IPS-11a (cell line): ENCODE measurements around the gene JARID2.
"Not testable (repeated sequence)": the region's sequence is repeated elsewhere in the genome, so short reads cannot be mapped to it uniquely, and the experiment has no call there.

Experiments
- H3K4me3 ChIP-seq: one replicate; pipeline ENCODE4 v1.5.1; 2013; ENCODE audit warnings: low read depth, low read length, control low read depth

Gene JARID2

GRCh38 chr6:15413466-15414234, 167.8 kb downstream of the JARID2 start:
- no peak overlapping the region for H3K4me3 ChIP-seq

GRCh38 chr6:15414235-15414612, 168.4 kb downstream of the JARID2 start:
- no peak overlapping the region for H3K4me3 ChIP-seq

- H3K4me3 ChIP-seq, result not testable (repeated sequence)
Measured at GRCh38 chr6:15415622-15416021, 169.8 kb downstream of the JARID2 start.

- H3K4me3 ChIP-seq, result no peak overlapping the region
Measured at GRCh38 chr6:15416932-15417509, 171.2 kb downstream of the JARID2 start.

- H3K4me3 ChIP-seq, result no peak overlapping the region
Measured at GRCh38 chr6:15417811-15418210, 171.9 kb downstream of the JARID2 start.

DNA sequence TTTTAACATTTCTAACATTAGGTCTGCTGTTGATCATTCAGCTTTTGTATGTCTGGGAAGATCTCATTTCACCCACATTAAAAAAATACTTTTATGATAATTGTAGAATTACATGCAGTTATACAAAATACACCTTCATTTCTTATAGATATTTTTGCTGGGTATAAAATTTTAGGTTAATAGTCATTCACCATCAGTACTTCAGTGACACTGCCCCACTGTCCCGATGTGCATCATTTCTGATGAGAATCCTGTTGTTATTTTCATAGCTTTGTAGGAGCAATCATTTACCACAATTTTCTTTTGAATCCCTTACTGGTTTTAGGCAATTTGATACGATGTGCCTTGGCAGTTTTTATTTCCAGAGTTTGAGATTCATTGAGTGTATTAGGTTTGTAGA, 173.6 kb downstream of the JARID2 start:
- no peak overlapping the region for H3K4me3 ChIP-seq

GRCh38 chr6:15420959-15421438, 175.1 kb downstream of the JARID2 start:
- no peak overlapping the region for H3K4me3 ChIP-seq

DNA sequence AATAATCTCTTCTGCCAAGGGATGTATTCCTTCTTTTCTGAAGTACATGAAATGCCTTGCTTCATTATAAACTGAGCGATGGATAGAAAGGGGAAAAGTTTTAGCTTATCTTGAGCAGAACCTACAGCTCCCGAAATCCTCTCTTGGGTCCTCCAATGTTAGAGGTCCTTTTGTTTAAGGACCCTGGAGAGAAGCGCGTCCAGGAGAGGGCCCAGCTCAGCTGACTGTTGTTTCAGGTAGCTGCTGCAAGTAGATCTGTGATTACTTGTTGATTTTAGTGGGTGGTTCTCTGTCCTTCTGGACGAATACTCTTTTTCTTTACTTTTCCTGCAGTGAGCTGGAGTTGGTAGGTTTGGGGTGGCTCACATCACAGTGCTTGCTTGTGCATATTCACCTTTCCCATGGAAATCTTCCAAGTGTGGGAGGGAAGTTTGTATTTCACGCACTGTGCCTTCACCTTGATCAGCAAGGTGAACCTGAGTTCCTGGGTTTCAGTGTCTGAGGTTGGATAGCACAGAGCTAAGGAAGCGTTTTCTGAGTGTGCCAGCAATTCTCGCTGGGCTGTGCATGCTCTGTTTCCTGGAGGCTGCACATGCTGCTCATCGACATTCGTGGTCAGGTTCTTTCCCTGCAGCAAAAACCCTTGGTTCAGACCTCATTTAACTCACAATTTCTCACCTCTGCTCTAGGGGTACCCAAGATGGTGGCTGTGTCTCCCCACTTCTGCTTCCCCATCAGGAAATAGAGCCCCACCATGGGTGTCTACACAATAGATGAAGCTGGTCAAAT, 176.3 kb downstream of the JARID2 start:
- H3K4me3 ChIP-seq, result no peak overlapping the region

DNA sequence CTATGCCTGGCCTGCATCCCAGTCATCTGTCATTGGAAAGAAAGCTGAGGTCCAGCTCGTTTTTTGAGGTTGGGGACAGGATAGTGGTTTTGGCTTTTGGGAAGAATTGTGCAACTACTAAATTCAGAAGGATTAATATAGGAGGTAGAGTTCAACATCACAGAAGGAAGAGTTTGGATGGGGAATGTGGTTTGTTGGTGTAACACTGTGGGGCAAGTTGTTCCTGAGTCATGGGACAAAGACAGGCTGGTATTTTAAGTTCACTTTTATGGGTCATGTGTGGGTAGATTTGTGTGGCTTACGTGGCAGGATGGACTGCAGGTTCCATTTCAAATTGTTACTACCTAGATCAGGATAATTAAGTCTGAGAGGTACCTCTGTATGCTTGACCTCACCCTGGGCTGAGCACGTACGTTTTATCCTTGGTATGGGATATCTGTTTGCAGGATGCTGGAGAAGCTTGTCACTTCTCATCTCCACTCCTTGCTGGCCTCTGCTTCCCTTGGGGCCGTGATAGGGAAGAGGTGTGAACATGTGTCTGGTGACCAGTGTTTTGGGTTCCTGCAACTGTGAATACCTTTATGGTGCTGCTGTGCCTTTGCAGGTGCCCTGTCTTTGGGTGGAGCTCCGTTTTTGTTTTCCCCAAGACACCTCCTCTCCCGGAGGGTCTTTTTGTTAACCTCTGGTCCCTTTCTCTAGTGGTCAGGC, 177.6 kb downstream of the JARID2 start:
- no peak overlapping the region for H3K4me3 ChIP-seq

DNA sequence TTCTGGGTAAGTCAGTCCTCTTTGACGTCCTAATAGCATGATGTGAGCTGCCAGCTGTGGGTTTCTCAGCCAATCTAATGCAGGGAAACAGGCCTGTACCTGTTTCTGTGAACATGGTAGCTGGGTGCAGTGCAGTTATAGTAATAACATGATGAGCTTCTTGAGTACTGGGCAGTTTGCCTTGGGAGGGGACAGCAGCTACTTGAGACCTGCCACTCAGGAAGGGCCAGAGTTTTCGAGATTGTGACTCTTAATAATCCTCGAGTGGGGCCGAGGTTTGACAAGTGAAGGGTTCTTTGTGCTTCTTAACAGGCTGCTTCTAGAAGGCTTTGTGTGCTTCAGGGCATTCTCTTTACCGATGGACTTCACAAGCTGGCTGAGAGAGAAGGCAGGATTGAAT, 180.1 kb downstream of the JARID2 start:
- no peak overlapping the region for H3K4me3 ChIP-seq

GRCh38 chr6:15426395-15426794, 180.5 kb downstream of the JARID2 start:
- no peak overlapping the region for H3K4me3 ChIP-seq

DNA sequence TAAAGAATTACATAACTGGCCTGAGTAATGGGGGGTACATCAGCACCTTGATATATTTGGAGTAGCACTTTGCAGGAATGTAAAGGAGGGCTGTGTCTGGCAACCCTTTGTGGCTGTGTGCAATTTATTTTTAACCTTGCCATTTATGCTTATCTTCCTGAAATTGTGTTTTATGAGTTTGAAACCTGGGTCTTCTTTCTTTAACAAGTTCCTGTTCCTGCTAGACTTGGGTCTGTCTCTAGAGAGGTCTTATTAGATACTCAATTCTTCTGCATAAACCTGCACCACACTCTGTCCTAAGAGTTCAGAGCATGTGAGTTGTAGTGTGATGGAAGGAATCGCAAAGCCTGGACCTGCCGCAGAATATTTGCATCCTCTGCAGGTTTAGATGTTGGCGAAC, 181.0 kb downstream of the JARID2 start:
- no peak overlapping the region for H3K4me3 ChIP-seq

DNA sequence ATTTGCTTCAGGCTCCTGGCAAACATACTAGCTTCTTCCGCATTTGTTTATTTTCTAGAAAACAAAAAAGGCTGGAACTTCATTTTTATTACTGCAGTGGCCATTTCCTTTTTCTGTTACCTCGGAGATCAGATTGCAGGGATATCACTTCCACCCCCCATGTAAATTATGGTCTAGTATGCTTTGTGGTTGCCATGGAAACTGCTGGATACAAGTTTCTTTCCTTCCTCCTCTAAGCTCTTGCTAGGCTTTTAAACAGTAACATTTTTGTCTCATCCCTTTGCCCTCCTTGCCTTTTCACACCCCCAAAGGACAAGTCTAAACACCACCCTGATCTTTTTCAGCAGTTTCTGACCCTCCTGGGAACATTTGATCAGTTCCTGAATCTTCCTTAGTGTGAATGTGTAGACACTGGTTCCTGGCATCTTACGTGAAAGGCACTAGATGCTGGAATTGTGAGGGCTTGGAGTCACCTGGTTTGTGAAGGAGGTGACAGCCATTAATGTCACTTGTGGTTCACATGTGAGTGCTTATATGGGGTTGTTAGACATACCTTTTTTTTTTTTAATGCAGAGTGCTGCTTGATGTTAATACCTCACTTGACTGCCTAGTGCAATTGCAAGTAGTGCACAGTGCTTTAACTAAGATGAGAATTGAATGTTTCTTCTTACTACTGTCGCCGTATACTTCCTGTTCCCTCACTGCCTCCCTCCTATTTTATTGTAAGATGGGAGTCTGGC, 181.6 kb downstream of the JARID2 start:
- H3K4me3 ChIP-seq, result no peak overlapping the region

GRCh38 chr6:15429141-15430110, 183.6 kb downstream of the JARID2 start:
- H3K4me3 ChIP-seq, result no peak overlapping the region

- no peak overlapping the region for H3K4me3 ChIP-seq
Measured at GRCh38 chr6:15430186-15430585, 184.3 kb downstream of the JARID2 start.

GRCh38 chr6:15430931-15431405, 185.1 kb downstream of the JARID2 start:
- no peak overlapping the region for H3K4me3 ChIP-seq

DNA sequence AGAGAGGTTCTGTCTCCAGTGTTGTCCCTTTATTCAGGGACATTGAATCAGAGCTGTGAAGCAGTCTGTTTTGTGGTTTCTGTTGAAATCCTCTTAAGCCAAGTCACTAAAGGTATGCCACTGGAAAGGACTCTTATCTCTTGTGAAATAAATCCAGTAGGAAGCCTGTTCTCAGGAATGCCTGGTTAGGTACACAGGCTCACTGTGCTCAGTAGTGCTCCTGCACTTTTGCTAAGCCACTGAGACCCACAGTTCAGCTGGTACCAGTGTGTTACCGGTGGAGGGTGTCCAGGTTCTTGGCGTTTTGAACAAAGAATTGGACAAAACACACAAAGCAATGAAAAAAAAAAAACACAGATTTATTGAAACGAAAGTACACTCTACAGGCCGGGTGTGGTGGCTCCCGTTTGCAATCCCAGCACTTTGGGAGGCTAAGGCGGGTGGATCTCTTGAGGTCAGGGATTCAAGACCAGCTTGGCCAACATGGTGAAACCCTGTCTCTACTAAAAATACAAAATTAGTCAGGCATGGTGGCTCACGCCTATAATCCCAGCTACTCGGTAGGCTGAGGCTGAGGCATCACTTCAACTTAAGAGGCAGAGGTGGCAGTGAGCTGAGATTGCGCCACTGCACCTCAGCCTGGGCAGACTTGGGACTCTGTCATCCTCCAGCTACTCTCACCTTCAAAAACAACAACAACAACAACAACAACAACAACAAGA, 186.1 kb downstream of the JARID2 start:
- H3K4me3 ChIP-seq, result no peak overlapping the region

GRCh38 chr6:15433511-15433861, 187.6 kb downstream of the JARID2 start:
- H3K4me3 ChIP-seq, result no peak overlapping the region

- no peak overlapping the region for H3K4me3 ChIP-seq
Measured at GRCh38 chr6:15434263-15434662, 188.4 kb downstream of the JARID2 start.
